ENCODE results near the gene SUCLA2.
"Not testable (repeated sequence)": the region's sequence is repeated elsewhere in the genome, so short reads cannot be mapped to it uniquely, and the experiment has no call there.

The SUCLA2 gene
- total RNA-seq: 13.7 to 23.4 reads per million in 2 donors

GRCh38 chr13:48001114-48001881 is at the start of gene SUCLA2:
TSS of gene SUCLA2 (minus strand) at chr13:48001273. CDS start at chr13:48001269, 4 bp downstream.
- DNase-seq: peak; percentile 69 to 92 (median 85)

- DNase-seq: no peak
Measured at GRCh38 chr13:48050550-48050949, 49.5 kb upstream of the SUCLA2 start.

GRCh38 chr13:48043789-48044503 is 42.9 kb upstream of the SUCLA2 start:
- DNase-seq: peak in 1 of 5 experiments; percentile 68

- no peak for DNase-seq
Measured at GRCh38 chr13:48042894-48043293, 41.8 kb upstream of the SUCLA2 start.

- DNase-seq: no peak
Measured at GRCh38 chr13:48040896-48041295, 39.8 kb upstream of the SUCLA2 start.

GRCh38 chr13:48040049-48040448 is 39.0 kb upstream of the SUCLA2 start:
- no peak for DNase-seq

- peak in 1 of 5 experiments; percentile 14 for DNase-seq
Measured at GRCh38 chr13:48038761-48039160, 37.7 kb upstream of the SUCLA2 start.

- peak; percentile 93 to 99 (median 95) for DNase-seq
Measured at GRCh38 chr13:48037346-48038173, 36.5 kb upstream of the SUCLA2 start, which contains the start of gene NUDT15. TSS of gene NUDT15 (plus strand) at chr13:48037726. CDS start at chr13:48037747, 21 bp downstream.

- peak in 1 of 5 experiments; percentile 6 for DNase-seq
Measured at GRCh38 chr13:48029859-48030258, 28.8 kb upstream of the SUCLA2 start.

GRCh38 chr13:48028066-48028465 is 27.0 kb upstream of the SUCLA2 start:
- no peak for DNase-seq

- DNase-seq: no peak
Measured at GRCh38 chr13:48019796-48020195, 18.7 kb upstream of the SUCLA2 start.

- no peak for DNase-seq
Measured at GRCh38 chr13:48018637-48019036, 17.6 kb upstream of the SUCLA2 start.

- no peak for DNase-seq
Measured at GRCh38 chr13:48014359-48014758, 13.3 kb upstream of the SUCLA2 start.

- no peak for DNase-seq
Measured at GRCh38 chr13:48012668-48013067, 11.6 kb upstream of the SUCLA2 start.

- DNase-seq: no peak
Measured at GRCh38 chr13:48010698-48011097, 9.6 kb upstream of the SUCLA2 start.

GRCh38 chr13:48009284-48009683 is 8.2 kb upstream of the SUCLA2 start:
- no peak for DNase-seq

GRCh38 chr13:48006396-48006795 is 5.3 kb upstream of the SUCLA2 start:
- DNase-seq: no peak

GRCh38 chr13:48004201-48004600 is 3.1 kb upstream of the SUCLA2 start:
- DNase-seq: no peak

GRCh38 chr13:48001999-48002398 is 926 bp upstream of the SUCLA2 start:
- not testable (repeated sequence) for DNase-seq

- DNase-seq: no peak
Measured at GRCh38 chr13:48000559-48001113, 437 bp downstream of the SUCLA2 start.

GRCh38 chr13:47999973-48000372 is 1.1 kb downstream of the SUCLA2 start:
- no peak for DNase-seq

GRCh38 chr13:47997384-47997783 is 3.7 kb downstream of the SUCLA2 start:
- no peak for DNase-seq

GRCh38 chr13:47991859-47992258 is 9.2 kb downstream of the SUCLA2 start:
- DNase-seq: no peak

Data from T-helper 2 cell (primary cell).